Prostate gland (tissue), 2 donors: Measurements from ENCODE around the gene SLC16A8. TPM values are rescaled to one million over a fixed set of nuclear protein-coding genes. Genes with fewer than 3 reads are reported as not detected.

ENCODE experiments used
- DNase-seq: peaks from one replicate; pipeline ENCODE4 v3.0.0-alpha.2; 2019; ENCODE audit warnings: low spot score
- H3K27ac ChIP-seq, 2 donors: fragments of 200-600 bp; sonication (generic); 2 replicates each; pipeline ENCODE4 v1.5.1; 2017 to 2019
- H3K27me3 ChIP-seq: fragments of 200-600 bp; sonication (generic); replicated peaks from 2 replicates; pipeline ENCODE4 v1.5.1; 2019; ENCODE audit not compliant: insufficient read depth
- H3K36me3 ChIP-seq, 2 donors: fragments of 200-600 bp; sonication (generic); 1 replicate in 1 of 2; 2 replicates in 1 of 2; pipeline versions ENCODE4 v1.5.1 to v1.8.1; 2017 to 2019
- H3K4me1 ChIP-seq: fragments of 200-600 bp; sonication (generic); replicated peaks from 2 replicates; pipeline ENCODE4 v1.5.1; 2019
- H3K4me3 ChIP-seq, 2 donors: fragments of 200-600 bp; sonication (generic); 2 replicates each; pipeline ENCODE4 v1.5.1; 2017 to 2019
- H3K9me3 ChIP-seq: fragments of 200-600 bp; sonication (generic); 2 replicates; pipeline ENCODE4 v1.5.1; 2017
- CTCF ChIP-seq, 4 experiments: fragments of 200-600 bp in 2 of 4; fragments of 450-650 bp in 2 of 4; sonication (generic) in 2 of 4; IDR thresholded peaks; 1 replicate in 3 of 4; 2 replicates in 1 of 4; pipeline ENCODE4 v1.5.1; 2016 to 2019; ENCODE audit warnings: antibody characterized with exemption in 4 of 4, mild to moderate bottlenecking in 2 of 4, moderate library complexity in 2 of 4
- POLR2A ChIP-seq: fragments of 450-650 bp; IDR thresholded peaks from one replicate; pipeline ENCODE4 v1.6.1; 2016; ENCODE audit warnings: antibody characterized with exemption, mild to moderate bottlenecking
- POLR2AphosphoS5 ChIP-seq: sonication (generic); formaldehyde crosslinking; IDR thresholded peaks from one replicate; pipeline ENCODE4 v1.6.1; 2017; ENCODE audit warnings: antibody characterized with exemption
- WGBS: methylation state at CpG from one replicate; pipeline ENCODE4 v1.1.5; 2018; 5-methylcytosine and 5-hydroxymethylcytosine counted together
- intact Hi-C: fragments of 100-400 bp; cut with DNase I; formaldehyde crosslinking; loops from one replicate; pipeline ENCODE4 v1.14.2; 2022
- total RNA-seq, 2 donors: library from RNA; depleted of rRNA; stranded (reverse); fragments of >200 nt; gene quantifications; one replicate each; pipeline ENCODE4 v1.1.0, GENCODE V29; 2016

Gene SLC16A8
- under 1 TPM; 0.28 to 0.59 TPM for total RNA-seq

GRCh38 chr22:38083931-38084631 is at the start of gene SLC16A8:
SLC16A8 (minus strand) TSS chr22:38084184; CDS start chr22:38082873, 1,311 bp downstream.
- no peak within 1 kb of the TSS for H3K27ac ChIP-seq
- WGBS: 78% methylated on average over 16 of the region's 16 CpGs
- H3K4me3 ChIP-seq: no peak within 1 kb of the TSS
- TF ChIP-seq POLR2A: no peak
- no peak for TF ChIP-seq POLR2AphosphoS5
- no peak for TF ChIP-seq CTCF (IDR thresholded peaks at IDR 0.05)
- H3K36me3 ChIP-seq: no peaks in the 10 kb centered on the region
- no peaks in the 10 kb centered on the region for H3K27me3 ChIP-seq
- peaks cover 9% of the 10 kb centered on the region for H3K4me1 ChIP-seq
- H3K9me3 ChIP-seq: no peaks in the 10 kb centered on the region
- no peak for DNase-seq
- intact Hi-C loops: no loop called here

GRCh38 chr22:38133331-38133730 is 49.3 kb upstream of the SLC16A8 start:
- 95% methylated on average over 4 of the region's 4 CpGs for WGBS
- Histone ChIP-seq H3K9me3 (no peaks in the 10 kb centered on the region), H3K4me1 (no peaks in the 10 kb centered on the region), H3K27me3 (no peaks in the 10 kb centered on the region), H3K27ac (no peak overlapping the region), H3K4me3 (no peak overlapping the region), H3K36me3 (no peaks in the 10 kb centered on the region)
- DNase-seq: no peak
- TF ChIP-seq CTCF (IDR thresholded peaks at IDR 0.05): no peak
- TF ChIP-seq POLR2AphosphoS5: no peak
- no peak for TF ChIP-seq POLR2A
- intact Hi-C loops: no loop called here

GRCh38 chr22:38132794-38133193 is 48.8 kb upstream of the SLC16A8 start:
- intact Hi-C loops: no loop called here
- Histone ChIP-seq H3K4me3 (no peak overlapping the region), H3K4me1 (no peaks in the 10 kb centered on the region), H3K36me3 (no peaks in the 10 kb centered on the region), H3K9me3 (no peaks in the 10 kb centered on the region), H3K27me3 (no peaks in the 10 kb centered on the region), H3K27ac (no peak overlapping the region)
- WGBS: 92% methylated on average over 28 of the region's 28 CpGs
- no peak for DNase-seq
- TF ChIP-seq POLR2A: no peak
- TF ChIP-seq POLR2AphosphoS5: no peak
- no peak for TF ChIP-seq CTCF (IDR thresholded peaks at IDR 0.05)

- no peak for DNase-seq
- Histone ChIP-seq H3K27ac (no peak overlapping the region), H3K4me1 (no peaks in the 10 kb centered on the region), H3K36me3 (no peaks in the 10 kb centered on the region), H3K9me3 (no peaks in the 10 kb centered on the region), H3K27me3 (no peaks in the 10 kb centered on the region), H3K4me3 (no peak overlapping the region)
- TF ChIP-seq POLR2A (no peak), POLR2AphosphoS5 (no peak), CTCF (IDR thresholded peaks at IDR 0.05) (no peak)
- intact Hi-C loops: no loop called here
- 91% methylated on average over 7 of the region's 7 CpGs for WGBS
Measured at GRCh38 chr22:38132136-38132535, 48.2 kb upstream of the SLC16A8 start.

- Histone ChIP-seq H3K27ac (no peak overlapping the region), H3K27me3 (no peaks in the 10 kb centered on the region), H3K4me1 (no peaks in the 10 kb centered on the region), H3K4me3 (no peak overlapping the region), H3K36me3 (no peaks in the 10 kb centered on the region), H3K9me3 (no peaks in the 10 kb centered on the region)
- WGBS: 66% methylated on average over 2 of the region's 2 CpGs
- intact Hi-C loops: no loop called here
- TF ChIP-seq CTCF (IDR thresholded peaks at IDR 0.05) (no peak), POLR2AphosphoS5 (no peak), POLR2A (no peak)
- no peak for DNase-seq
Measured at GRCh38 chr22:38131399-38131798, 47.4 kb upstream of the SLC16A8 start.
